GM23248 (cell line): ENCODE data around the gene DMC1. TPM values are rescaled to one million over a fixed set of nuclear protein-coding genes. Genes with fewer than 3 reads are reported as not detected.

Experiments
- DNase-seq: peaks from one replicate; pipeline ENCODE4 v3.0.0-alpha.2; 2015
- H2AFZ ChIP-seq: fragments of 200-600 bp; sonication (generic); 2 replicates; pipeline ENCODE4 v1.6.1; 2016; ENCODE audit warnings: antibody characterized with exemption
- H3F3A ChIP-seq: fragments of 200-600 bp; sonication (generic); 2 replicates; pipeline ENCODE4 v1.6.1; 2016; ENCODE audit warnings: mild to moderate bottlenecking, antibody characterized with exemption, mixed run types; ENCODE audit not compliant: insufficient read depth
- H3K27ac ChIP-seq: fragments of 200-600 bp; sonication (generic); 2 replicates; pipeline ENCODE4 v1.5.1; 2016; ENCODE audit warnings: mild to moderate bottlenecking
- H3K27me3 ChIP-seq: fragments of 200-600 bp; sonication (generic); replicated peaks from 2 replicates; pipeline ENCODE4 v1.6.1; 2016; ENCODE audit warnings: mild to moderate bottlenecking; ENCODE audit not compliant: insufficient read depth
- H3K36me3 ChIP-seq: fragments of 200-600 bp; sonication (generic); 2 replicates; pipeline ENCODE4 v1.6.1; 2016; ENCODE audit warnings: low read depth, mild to moderate bottlenecking
- H3K4me1 ChIP-seq: fragments of 200-600 bp; sonication (generic); 2 replicates; pipeline ENCODE4 v1.6.1; 2016; ENCODE audit warnings: mild to moderate bottlenecking; ENCODE audit not compliant: insufficient read depth
- H3K4me2 ChIP-seq: fragments of 200-600 bp; sonication (generic); one replicate; pipeline ENCODE4 v1.6.1; 2016; ENCODE audit warnings: mild to moderate bottlenecking; ENCODE audit not compliant: unreplicated experiment
- H3K4me3 ChIP-seq: fragments of 200-600 bp; sonication (generic); 2 replicates; pipeline ENCODE4 v1.5.1; 2016; ENCODE audit warnings: mild to moderate bottlenecking
- H3K79me2 ChIP-seq: fragments of 200-600 bp; sonication (generic); 2 replicates; pipeline ENCODE4 v1.6.1; 2016; ENCODE audit warnings: mild to moderate bottlenecking; ENCODE audit not compliant: insufficient read depth
- H3K9ac ChIP-seq: fragments of 200-600 bp; sonication (generic); 2 replicates; pipeline ENCODE4 v1.6.1; 2016; ENCODE audit warnings: mild to moderate bottlenecking
- H3K9me2 ChIP-seq: fragments of 200-600 bp; sonication (generic); 2 replicates; pipeline ENCODE4 v1.6.1; 2016; ENCODE audit warnings: mixed run types, mild to moderate bottlenecking, moderate library complexity; ENCODE audit not compliant: insufficient read depth
- H3K9me3 ChIP-seq: fragments of 200-600 bp; sonication (generic); one replicate; pipeline ENCODE4 v1.6.1; 2017; ENCODE audit warnings: low read depth
- H4K20me1 ChIP-seq: fragments of 200-600 bp; sonication (generic); 2 replicates; pipeline ENCODE4 v1.6.0; 2016; ENCODE audit not compliant: insufficient read depth
- EZH2 ChIP-seq: fragments of 200-600 bp; sonication (generic); IDR thresholded peaks from 2 replicates; pipeline ENCODE4 v1.6.1; 2018; ENCODE audit warnings: antibody characterized with exemption, mild to moderate bottlenecking; ENCODE audit not compliant: insufficient read depth, poor library complexity, severe bottlenecking
- EZH2phosphoT487 ChIP-seq: fragments of 200-600 bp; sonication (generic); IDR thresholded peaks from 2 replicates; pipeline ENCODE4 v1.6.1; 2018; ENCODE audit warnings: antibody characterized with exemption, moderate library complexity, mild to moderate bottlenecking, low read depth; ENCODE audit not compliant: insufficient read depth
- WGBS, 2 experiments: methylation state at CpG; one replicate each; pipeline ENCODE4 v1.1.6; 2015 to 2017; ENCODE audit warnings: low lambda C conversion rate in 2 of 2, low coverage in 1 of 2; ENCODE audit errors: missing lambda C conversion rate in 2 of 2; 5-methylcytosine and 5-hydroxymethylcytosine counted together
- in situ Hi-C: fragments of 300-500 bp; cut with MboI; formaldehyde crosslinking; loops from 2 replicates; pipeline ENCODE4 v1.15.0; 2020
- polyA plus RNA-seq: library from polyadenylated mRNA; unstranded; fragments of >200 nt; fragmentation: Nextera tagmentation; extraction: Ambion mirVana; gene quantifications from 2 replicates; pipeline ENCODE4 v1.2.1, GENCODE V29; 2016
- total RNA-seq: library from RNA; depleted of rRNA; stranded (reverse); fragments of >200 nt; shearing (Covaris generic); gene quantifications from 2 replicates; pipeline ENCODE4 v1.2.3, GENCODE V29; 2014

The DMC1 gene
- total and polyA plus RNA-seq, 2 experiments from 2014 or later: 1.4 to 11.8 TPM

DNA sequence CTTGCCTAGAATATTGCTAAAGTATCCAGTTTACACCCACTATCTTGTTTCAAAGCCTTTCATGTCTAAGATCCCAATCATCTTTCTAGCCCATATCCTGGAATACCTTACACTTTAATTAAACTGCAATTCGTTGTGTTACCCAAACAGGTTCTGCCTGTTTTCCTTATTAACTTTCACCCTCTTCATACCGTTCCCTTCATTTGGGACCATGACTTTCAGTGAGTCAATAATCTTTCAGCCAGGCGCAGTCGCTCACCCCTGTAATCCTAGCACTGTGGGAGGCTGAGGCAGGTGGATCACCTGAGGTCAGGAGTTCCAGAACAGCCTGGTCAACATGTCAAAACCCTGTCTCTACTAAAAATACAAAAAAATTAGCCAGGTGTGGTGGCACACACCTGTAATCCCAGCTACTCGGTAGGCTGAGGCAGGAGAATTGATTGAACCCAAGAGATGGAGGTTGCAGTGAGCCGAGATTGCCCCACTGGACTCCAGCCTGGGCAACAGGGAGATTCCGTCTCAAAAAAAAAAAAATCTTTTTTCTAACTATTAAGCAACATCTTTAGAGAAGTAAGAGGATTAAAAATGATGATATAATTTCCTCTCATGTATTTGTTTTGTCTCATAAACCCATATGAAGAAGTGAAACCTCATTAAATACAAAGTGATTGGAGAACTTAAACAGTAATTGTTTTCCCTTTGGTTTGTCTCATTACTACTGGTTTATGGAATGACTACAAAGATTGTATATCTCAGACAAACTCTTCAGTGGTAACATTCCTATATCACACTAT, 20.7 kb downstream of the DMC1 start:
- 89 to 93% methylated on average over 7 of the region's 7 CpGs for WGBS, 2 experiments
- in situ Hi-C loops: no loop called here
- Histone ChIP-seq H3K9ac (no peak overlapping the region), H3F3A (no peaks in the 10 kb centered on the region), H3K27ac (no peak overlapping the region), H2AFZ (no peak overlapping the region), H3K36me3 (no peaks in the 10 kb centered on the region), H3K27me3 (no peaks in the 10 kb centered on the region), H3K4me2 (no peak overlapping the region), H3K4me3 (no peak overlapping the region), H3K9me3 (no peaks in the 10 kb centered on the region), H3K4me1 (0 out of 2 replicates have a peak, but pooled peaks cover 3% of the 10 kb centered on the region), H3K79me2 (no peaks in the 10 kb centered on the region), H3K9me2 (no peaks in the 10 kb centered on the region), H4K20me1 (no peaks in the 10 kb centered on the region)
- no peak for DNase-seq
- TF ChIP-seq EZH2phosphoT487: no peak
- TF ChIP-seq EZH2: no peak

DNA sequence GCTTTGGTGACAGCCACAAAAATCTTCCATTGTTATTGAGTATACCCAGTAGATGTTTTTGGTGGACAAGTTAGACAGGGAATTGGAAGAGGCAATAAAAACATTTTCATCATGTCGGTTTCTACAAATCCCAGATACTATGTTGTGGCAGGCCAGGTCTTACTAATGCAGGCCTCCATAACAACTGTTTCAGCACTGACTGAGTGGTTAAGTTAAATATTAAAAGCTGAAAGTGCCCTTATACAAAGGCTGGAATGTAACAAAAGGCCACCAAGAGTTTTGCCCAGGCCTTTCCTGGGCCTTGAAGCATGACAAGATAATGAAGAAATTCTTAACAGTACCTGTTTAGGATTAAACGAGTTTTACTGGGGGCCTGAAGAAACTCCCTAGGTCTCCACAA, 29.3 kb downstream of the DMC1 start:
- no peak overlapping the region for H3K4me3 ChIP-seq
- no peak overlapping the region for H3K9ac ChIP-seq
- H2AFZ ChIP-seq: no peak overlapping the region
- H3K27ac ChIP-seq: no peak overlapping the region
- WGBS, 2 experiments: 90 to 95% methylated on average over 2 of the region's 2 CpGs
- H3K27me3 ChIP-seq: no peaks in the 10 kb centered on the region
- DNase-seq: no peak
- H3K9me2 ChIP-seq: no peaks in the 10 kb centered on the region
- no peaks in the 10 kb centered on the region for H3K4me1 ChIP-seq
- H3K4me2 ChIP-seq: no peak overlapping the region
- in situ Hi-C loops: no loop called here
- H3F3A ChIP-seq: no peaks in the 10 kb centered on the region
- no peaks in the 10 kb centered on the region for H3K36me3 ChIP-seq
- no peak for TF ChIP-seq EZH2phosphoT487
- TF ChIP-seq EZH2: no peak
- no peaks in the 10 kb centered on the region for H3K9me3 ChIP-seq
- no peaks in the 10 kb centered on the region for H4K20me1 ChIP-seq
- H3K79me2 ChIP-seq: no peaks in the 10 kb centered on the region

DNA sequence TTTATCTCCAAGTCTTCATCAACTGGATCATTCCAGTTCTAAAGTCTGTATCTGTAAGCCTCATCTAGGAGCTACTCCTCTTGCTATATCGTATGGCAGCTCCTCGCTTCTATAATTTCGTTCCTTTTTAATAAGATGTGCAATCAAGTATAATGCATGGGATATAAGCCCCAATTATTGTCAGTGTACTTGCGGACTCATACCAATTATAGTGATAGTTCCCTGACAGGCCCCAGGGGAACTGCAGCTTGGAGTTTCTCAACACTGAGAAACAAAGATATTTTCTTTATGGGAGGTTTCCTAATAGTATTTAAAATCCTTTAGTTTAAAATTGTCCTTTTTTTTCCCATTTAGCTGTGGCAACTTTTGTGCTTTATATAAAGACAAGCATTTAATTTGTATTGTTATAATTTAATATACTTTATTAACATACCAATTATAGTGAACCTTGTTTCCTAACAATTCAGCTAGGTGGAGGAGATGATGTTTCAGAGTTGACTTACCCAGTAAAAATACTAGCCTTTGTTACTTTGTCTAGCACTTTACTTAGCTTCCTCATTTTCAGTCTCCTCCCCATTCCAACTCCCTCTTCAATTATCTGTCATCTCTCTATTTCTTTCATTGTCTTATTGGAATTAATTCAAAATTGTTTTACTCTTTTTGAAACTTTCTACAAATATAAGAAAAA, 38.6 kb downstream of the DMC1 start:
- Histone ChIP-seq H3K4me1 (0 out of 2 replicates have a peak, but pooled peaks cover 5% of the 10 kb centered on the region), H3K79me2 (no peaks in the 10 kb centered on the region), H3K27me3 (no peaks in the 10 kb centered on the region), H3K27ac (no peak overlapping the region), H3K9me3 (no peaks in the 10 kb centered on the region), H2AFZ (peak overlapping the region; percentile 71), H3K4me3 (no peak overlapping the region), H3K4me2 (no peak overlapping the region), H3K9me2 (no peaks in the 10 kb centered on the region), H3K9ac (no peak overlapping the region), H3K36me3 (no peaks in the 10 kb centered on the region), H4K20me1 (no peaks in the 10 kb centered on the region), H3F3A (no peaks in the 10 kb centered on the region)
- TF ChIP-seq EZH2phosphoT487: no peak
- TF ChIP-seq EZH2: no peak
- in situ Hi-C loops: no loop called here
- DNase-seq: no peak
- 97 to 99% methylated on average over 4 of the region's 4 CpGs for WGBS, 2 experiments

DNA sequence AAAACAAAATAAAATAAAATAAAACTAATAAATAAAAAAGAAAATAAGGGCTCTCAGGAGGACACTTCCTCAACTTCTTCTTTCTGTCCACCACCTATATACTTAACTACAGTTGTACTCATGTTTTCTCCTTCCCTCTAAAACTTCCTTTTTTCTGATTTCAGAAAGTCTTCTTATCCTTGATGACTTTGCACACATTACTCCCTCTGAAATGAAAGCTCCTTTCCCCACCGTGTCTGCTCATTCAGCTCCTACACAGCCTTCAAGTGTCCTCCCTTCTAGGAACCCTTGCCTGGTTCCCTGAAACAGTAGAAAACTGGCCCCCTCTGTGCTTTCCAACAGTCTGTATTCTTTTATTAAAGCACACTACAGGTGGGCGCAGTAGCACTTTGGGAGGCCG, 45.6 kb downstream of the DMC1 start:
- DNase-seq: no peak
- Histone ChIP-seq H3F3A (no peaks in the 10 kb centered on the region), H3K36me3 (no peaks in the 10 kb centered on the region), H4K20me1 (no peaks in the 10 kb centered on the region), H3K27ac (no peak overlapping the region), H3K4me2 (no peak overlapping the region), H3K9me3 (no peaks in the 10 kb centered on the region), H3K9ac (no peak overlapping the region), H2AFZ (no peak overlapping the region), H3K4me1 (no peaks in the 10 kb centered on the region), H3K9me2 (no peaks in the 10 kb centered on the region), H3K27me3 (no peaks in the 10 kb centered on the region), H3K4me3 (no peak overlapping the region), H3K79me2 (no peaks in the 10 kb centered on the region)
- in situ Hi-C loops: no loop called here
- TF ChIP-seq EZH2: no peak
- TF ChIP-seq EZH2phosphoT487: no peak
- WGBS, 2 experiments: 94 to 97% methylated on average over 3 of the region's 3 CpGs
